ENCODE data around the gene ZNF433.
"Not testable (repeated sequence)": the region's sequence is repeated elsewhere in the genome, so short reads cannot be mapped to it uniquely, and the experiment has no call there.

DNA sequence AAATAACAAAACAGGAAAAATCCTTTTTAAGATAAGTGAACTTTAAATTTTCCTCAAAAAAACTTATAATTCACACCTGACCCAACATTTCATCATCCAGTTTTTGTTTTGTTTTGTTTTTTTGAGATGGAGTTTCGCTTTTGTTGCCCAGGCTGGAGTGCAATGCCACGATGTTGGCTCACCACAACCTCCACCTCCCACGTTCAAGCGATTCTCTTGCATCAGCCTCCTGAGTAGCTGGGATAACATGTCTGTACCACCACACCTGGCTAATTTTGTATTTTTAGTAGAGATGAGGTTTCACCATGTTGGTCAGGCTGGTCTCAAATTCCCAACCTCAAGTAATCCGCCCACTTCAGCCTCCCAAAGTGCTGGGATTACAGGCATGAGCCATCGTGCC, 47.9 kb upstream of the ZNF433 start:
- TF ChIP-seq POLR2A (IDR thresholded peaks at IDR 0.05), result not testable (repeated sequence)
- TF ChIP-seq, protein P1, sequence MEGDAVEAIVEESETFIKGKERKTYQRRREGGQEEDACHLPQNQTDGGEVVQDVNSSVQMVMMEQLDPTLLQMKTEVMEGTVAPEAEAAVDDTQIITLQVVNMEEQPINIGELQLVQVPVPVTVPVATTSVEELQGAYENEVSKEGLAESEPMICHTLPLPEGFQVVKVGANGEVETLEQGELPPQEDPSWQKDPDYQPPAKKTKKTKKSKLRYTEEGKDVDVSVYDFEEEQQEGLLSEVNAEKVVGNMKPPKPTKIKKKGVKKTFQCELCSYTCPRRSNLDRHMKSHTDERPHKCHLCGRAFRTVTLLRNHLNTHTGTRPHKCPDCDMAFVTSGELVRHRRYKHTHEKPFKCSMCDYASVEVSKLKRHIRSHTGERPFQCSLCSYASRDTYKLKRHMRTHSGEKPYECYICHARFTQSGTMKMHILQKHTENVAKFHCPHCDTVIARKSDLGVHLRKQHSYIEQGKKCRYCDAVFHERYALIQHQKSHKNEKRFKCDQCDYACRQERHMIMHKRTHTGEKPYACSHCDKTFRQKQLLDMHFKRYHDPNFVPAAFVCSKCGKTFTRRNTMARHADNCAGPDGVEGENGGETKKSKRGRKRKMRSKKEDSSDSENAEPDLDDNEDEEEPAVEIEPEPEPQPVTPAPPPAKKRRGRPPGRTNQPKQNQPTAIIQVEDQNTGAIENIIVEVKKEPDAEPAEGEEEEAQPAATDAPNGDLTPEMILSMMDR (IDR thresholded peaks at IDR 0.05), result not testable (repeated sequence)

All from adrenal gland (tissue), 5 donors.